Stimulated activated CD8-positive, alpha-beta memory T cell treated with anti-CD3 and anti-CD28 coated beads, Interleukin-2, amount 100 ng/mL, for 1 hour (primary cell): Measurements from ENCODE around the gene ZDHHC5.
"Not testable (repeated sequence)": the region's sequence is repeated elsewhere in the genome, so short reads cannot be mapped to it uniquely, and the experiment has no call there.

Source experiments
- DNase-seq, 2 donors: peaks; one replicate each; pipeline ENCODE4 v3.0.0-alpha.2; 2020; ENCODE audit warnings: low read depth in 2 of 2

The ZDHHC5 gene

DNA sequence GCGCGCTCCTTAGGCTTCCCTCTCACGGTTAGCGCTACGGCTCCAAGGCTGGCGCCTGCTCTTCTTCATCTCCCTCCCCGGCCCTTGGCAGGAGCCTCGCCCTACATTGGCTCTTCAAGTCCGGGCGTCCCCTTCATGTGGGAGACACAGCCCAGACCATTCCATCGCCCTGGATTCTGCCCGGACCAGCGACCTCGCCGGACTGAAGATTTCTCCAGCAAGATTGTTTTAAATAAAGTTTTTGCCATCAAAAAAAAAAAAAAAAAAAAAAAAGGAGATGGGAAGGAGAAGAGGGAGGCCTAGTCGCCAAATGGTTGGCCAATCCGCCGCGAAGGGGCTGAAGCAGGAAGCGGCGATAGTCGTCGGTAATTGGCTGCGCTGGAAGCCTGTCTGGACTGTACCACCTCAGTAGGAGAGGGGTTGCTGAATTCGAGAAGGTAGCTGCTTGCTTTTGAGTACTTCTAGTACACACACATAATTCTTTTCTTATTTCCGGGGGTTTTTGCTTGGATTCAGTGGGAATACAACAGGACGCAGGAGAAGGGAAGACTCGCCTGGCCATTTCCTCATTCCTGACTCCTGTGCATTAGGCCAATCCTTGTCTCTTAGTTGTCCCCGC, 688 bp upstream of the ZDHHC5 start:
- peak; percentile 82 to 87 for DNase-seq

DNA sequence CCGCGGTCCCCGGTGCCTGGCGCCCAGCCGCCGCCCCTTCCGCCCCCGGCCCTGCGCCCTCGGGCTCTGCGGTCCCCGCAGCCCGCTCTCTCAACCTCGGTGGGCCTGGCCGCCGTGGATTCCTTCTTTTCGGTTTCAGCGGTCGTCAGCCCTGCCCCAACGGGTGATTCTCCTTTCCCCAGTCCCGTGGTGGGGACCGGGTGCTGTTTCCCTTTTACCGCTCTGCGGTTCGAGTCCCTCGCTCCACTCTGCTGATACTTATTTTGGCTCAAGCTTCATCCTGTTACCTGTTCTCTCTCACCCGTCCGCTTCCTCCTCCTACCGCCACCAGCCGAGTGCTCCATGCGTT, 494 bp downstream of the ZDHHC5 start:
- DNase-seq, result peak in 1 of 2 donors; percentile 30

DNA sequence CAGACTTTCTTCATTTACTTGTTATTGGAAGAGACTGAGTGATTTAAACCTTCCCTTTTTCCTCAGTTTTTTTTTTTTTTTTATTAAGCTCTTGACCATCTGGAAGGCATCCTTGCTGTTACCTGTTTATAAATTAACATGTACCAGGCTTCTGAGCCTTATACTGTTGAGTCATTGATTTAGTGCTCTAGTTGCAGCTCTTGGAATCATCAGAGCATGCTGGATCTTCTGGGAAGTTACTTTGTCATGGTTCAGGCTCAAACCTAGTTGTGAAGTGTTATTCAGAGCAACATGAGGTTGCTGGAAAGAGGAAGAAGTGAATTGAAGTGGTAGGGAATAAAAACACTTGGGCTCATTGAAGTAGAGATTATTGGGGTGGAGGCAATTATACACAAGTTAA, 6.3 kb downstream of the ZDHHC5 start:
- DNase-seq, result no peak

DNA sequence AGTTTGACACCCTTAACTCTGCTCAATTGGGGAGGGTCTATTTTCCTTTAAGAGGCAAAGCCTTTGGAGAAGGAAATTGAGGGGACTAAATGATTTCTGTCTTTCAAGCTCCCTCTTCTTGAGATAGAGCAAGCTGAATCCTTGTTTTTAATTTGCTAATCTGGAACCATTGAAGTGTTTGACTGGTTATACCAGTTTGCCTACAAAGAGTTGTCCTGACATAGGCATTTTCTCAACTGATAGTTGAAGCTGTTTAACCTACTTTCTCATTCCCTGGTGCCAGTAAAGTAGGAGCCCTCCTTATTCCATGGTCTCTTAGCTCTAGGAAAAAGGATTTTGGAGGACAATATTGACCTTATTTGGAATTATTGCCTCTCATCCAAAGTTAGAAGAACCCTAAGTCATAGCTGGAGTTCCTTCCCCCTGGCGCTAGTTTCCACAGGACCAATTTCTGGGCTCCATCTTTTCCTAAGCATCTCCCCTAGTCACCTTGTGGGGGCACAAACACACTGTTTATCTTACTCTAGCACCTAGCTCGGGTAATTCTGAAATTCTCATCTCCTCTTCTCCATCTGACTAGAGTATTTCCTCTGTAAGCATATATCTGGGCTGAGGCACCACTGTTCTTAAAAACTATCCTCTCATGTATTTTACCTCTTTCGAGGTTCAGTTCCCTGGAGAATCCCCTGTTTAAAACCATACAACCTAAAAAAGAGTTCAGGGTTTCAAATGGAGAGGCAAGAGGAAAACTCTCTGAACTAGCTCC, 7.4 kb downstream of the ZDHHC5 start:
- no peak for DNase-seq

DNA sequence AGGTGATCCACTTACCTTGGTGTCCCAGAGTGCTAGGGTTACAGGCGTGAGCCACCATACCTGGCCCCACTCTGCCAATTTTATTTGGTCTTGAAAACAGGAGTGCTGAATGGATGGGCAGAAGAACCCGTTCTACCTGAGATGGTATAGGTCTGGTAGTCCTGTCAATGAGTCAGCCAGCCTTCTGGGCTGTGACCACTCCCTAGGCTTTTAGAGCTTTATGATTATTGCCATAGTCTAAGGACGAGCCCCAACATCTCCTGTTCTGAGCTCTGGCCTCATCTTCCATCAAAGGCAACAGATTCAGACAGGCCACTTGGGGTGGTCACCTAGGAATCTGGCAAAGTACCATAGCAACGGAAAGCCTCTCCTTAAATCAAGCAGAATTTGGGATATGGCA, 11.5 kb downstream of the ZDHHC5 start:
- DNase-seq, result no peak

DNA sequence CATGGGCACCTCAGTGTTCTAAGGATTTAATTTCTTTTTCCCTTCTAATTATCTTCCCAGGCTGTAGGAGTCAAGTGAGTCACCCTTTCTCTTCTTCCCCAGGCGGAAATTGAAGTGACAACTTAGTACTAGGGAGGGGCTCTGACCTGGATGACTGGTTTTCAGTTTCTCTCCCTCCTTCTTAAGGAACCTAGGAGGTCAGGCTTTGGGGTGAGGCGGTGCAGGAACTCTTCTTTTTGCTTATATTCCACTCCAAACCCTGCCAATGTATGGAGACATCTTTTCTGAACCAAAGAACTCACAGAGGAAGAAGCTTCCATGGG, 12.6 kb downstream of the ZDHHC5 start:
- no peak for DNase-seq

DNA sequence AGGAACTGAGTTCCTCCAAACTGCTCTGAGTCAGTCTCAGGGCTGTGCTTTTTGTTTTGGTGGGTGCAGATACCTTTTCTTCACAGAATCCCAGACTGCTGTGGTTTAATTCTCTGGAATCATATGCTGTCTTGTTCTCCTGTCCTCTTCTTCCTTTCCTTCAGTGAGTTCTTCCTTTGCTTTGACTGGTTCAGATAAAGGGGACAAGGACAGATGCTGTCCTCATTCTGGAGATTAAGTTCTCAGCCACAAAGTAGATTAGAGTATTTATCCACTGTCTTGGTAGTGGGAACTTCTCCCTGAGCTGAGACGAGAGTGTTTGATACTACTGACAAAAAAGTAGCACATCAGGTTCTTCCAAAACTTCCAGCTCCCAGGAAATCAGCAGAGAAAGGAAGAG, 13.3 kb downstream of the ZDHHC5 start:
- DNase-seq, result no peak

DNA sequence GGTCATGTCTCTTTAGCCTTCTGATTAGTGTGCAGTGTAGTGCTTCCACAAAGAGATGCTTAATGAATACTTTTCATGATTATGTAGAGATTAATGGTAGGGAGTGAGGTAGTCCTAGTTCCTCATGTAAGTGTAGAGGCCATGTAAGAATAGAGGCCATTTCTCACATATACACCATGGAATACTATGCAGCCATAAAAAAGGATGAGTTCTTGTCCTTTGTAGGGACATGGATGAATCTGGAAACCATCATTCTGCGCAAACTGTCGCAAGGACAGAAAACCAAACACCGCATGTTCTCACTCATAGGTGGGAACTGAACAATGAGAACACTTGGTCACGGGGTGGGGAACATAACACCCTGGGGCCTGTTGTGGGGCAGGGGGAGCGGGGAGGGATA, 22.6 kb downstream of the ZDHHC5 start:
- not testable (repeated sequence) for DNase-seq

DNA sequence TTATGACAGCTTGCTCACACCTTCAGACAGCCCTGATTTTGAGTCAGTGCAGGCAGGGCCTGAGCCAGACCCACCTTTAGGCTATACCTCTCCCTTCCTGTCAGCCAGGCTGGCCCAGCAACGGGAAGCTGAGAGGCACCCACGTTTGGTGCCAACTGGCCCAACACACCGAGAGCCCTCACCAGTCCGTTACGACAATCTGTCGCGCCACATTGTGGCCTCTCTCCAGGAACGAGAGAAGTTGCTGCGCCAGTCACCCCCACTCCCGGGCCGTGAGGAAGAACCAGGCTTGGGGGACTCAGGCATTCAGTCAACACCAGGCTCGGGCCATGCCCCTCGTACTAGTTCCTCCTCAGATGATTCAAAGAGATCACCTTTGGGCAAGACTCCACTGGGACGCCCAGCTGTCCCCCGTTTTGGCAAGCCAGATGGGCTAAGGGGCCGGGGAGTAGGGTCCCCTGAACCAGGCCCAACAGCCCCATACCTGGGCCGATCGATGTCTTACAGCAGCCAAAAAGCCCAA, 31.0 kb downstream of the ZDHHC5 start:
- no peak for DNase-seq

DNA sequence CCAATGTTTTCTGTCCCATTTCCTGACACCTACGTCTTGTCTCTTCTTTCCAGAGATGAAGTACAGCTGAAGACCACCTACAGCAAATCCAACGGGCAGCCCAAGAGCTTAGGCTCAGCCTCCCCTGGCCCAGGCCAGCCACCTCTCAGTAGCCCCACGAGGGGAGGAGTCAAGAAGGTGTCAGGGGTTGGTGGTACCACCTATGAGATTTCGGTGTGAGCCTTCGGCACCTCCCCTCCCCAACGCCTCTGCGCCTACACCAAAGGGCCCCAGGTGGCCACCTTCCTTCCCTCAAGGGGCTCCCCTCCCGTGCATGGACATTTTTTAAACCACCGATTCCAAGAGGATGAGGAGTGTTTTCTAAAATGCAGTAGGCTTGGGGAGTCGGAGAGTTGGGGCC, 31.9 kb downstream of the ZDHHC5 start:
- DNase-seq, result no peak

DNA sequence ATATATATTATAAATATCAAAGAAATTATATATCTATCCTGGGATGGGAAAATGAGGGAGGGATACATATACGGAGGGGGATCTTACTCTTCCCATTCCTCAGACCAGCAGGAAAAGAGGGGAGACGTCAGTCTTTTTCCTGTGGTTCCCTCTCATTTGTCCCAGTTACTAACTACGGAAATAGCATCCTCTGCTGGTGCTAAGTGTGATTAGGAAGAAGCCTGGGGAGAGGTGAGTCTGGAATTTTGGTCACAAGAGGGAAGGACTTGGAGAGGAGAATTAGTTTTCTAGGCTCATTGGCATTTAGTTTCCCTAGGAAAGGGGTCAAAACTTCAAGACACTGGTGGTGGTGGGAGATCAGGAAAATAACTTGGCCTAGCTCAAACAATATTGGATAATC, 32.5 kb downstream of the ZDHHC5 start:
- DNase-seq, result no peak

DNA sequence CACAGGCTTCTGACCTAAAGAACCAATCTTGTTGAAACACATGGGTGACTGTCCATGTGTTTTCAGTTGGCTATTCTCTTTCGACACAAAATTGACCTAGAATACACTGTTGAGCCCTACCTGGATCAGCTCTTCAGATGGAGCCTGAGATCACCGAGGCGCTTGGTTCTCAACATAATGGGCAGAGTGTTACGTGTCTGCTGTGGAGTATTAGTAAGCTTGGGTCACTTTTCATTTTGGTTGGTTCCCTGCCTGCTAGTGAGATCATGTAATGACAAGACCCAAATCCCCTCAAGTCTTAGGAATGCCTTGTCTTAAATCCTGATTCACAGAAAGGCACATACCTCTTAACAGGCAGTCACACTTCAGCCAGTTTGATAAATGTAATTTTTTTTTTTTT, 35.4 kb downstream of the ZDHHC5 start:
- no peak for DNase-seq

DNA sequence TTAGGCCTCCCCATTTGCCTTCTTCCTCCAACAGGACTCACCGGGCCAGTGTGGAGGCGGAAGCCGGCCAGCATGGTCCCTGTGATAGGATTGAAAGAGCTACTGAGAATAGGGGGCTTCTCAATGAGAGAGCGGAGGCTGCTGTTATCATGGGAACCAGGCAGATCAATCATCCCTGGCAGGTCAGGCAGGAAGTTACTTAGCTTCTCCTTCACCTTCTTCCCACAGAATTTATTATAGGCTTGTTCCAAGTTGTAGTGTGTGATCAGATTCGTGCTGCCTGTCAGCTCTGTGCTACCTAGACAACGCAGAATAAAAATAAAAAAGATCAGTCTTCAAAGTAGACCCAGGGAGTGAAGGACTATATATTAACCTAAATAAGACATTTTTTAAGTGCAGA, 37.0 kb downstream of the ZDHHC5 start:
- DNase-seq, result no peak

DNA sequence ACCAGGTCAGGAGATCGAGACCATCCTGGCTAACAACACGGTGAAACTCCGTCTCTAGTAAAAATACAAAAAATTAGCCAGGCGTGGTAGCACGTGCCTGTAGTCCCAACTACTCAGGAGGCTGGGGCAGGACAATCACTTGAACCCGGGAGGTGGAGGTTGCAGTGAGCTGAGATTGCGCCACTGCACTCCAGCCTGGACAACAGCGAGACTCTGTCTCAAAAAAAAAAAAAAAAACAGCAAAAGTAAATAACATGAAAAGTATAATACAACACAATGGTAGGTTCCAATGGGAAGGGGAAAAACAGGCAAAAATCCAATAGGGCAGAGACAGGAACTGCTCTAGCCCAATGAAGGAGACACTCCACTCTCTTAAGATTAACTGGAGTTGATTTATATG, 37.5 kb downstream of the ZDHHC5 start:
- not testable (repeated sequence) for DNase-seq

DNA sequence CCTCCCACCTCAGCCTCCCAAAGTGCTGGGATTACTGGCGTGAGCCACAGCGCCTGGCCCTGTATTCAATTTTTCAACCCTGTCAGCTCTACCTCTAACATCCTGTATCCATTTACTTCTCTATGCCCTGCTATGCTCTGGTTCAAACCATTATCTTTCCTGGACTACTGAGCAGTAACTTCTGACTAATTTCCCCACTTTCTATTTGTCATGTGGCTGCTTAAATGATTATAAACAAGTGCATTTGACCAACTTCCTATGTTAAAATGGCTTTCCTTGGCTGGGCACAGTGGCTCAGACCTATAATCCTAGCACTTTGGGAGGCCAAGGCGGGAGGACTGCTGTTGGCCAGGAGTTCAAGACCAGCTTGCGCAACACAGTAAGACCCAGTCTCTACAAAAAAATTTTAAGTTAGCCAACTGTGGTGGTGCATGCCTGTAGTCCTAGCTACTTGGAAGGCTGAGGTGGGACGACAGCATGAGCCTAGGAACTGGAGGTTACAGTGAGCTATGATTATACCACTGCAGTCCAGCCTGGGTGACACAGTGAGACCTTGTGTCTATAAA, 42.0 kb downstream of the ZDHHC5 start:
- DNase-seq, result no peak

DNA sequence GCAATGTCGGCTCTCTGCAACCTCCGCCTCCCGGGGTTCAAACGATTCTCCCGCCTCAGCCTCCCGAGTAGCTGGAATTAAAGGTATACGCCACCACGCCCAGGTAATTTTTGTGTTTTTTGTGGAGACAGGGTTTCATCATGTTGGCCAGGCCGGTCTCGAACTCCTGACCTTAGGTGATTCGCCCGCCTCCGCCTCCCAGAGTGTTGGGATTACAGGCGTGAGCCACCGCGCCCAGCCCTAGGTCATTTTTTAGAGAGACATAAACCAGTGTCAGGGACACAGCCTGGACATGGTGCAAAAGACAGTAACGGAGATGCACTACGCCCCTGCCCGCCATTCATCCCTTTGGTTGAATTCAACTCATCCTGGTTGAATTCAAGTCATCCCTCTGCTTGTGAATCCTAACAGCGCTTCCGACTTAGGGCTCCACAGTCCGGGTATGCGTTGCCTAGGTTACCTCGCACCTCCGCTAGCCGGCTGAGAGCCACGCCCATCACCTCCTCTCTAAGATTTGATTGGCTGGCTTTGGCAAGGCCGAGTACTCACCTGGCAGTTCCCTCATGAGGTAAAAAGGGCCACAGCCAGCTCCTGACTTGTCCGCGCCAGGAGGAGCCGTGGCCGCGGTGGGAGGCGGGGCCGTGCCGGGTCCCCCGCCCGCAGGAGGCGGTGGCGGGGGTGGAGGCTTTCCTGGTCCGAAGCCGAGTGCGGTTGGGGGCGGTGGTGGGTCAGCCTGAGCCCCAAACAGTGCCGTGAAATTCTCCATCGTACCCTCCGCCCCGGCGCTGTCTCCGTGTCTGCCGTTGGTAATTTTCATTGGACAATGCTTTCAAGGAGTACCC, 43.7 kb downstream of the ZDHHC5 start, which contains the start of gene MED19:
MED19 (minus strand) TSS at position 802 of the 842 bp plus-strand sequence; CDS start at position 766, 36 bp downstream.
- DNase-seq, result peak; percentile 50 to 56

DNA sequence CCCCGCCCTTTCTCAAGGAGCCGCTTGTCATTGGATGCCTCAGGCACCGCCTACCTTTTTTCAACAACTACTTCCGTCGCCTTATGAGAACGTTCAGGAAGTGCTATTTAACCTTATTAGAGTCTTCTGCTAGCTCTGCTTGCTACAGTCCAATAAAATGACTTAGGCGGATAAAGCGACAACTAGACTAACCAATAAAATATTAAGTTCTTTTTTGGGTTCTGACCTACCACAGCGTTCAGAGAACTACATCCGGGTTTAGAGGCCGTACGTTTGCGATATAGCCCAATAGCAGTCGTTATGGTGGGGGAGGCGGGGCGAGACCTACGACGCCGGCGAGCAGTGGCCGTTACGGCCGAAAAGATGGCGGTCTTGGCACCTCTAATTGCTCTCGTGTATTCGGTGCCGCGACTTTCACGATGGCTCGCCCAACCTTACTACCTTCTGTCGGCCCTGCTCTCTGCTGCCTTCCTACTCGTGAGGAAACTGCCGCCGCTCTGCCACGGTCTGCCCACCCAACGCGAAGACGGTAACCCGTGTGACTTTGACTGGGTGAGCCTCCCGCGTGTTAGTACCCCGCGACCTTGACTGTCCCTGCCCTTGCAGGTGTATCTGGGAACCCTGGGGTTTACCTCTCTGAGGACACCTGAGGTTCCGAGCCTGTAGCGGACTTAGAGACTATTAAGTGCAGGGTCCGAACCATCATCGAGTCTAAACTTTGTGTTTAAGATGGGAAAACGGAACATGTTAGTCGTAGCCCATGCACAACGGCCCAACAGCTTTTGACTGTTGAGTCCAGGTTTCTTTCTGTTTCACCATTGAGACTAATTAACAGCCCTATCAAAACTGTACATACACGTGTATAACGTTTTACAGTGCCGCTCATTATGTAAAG, 44.6 kb downstream of the ZDHHC5 start, which contains the start of gene TMX2:
TMX2 (plus strand) TSS at position 338 of the 895 bp plus-strand sequence; CDS start at position 364, 26 bp downstream.
- DNase-seq, result peak; percentile 71 to 82

DNA sequence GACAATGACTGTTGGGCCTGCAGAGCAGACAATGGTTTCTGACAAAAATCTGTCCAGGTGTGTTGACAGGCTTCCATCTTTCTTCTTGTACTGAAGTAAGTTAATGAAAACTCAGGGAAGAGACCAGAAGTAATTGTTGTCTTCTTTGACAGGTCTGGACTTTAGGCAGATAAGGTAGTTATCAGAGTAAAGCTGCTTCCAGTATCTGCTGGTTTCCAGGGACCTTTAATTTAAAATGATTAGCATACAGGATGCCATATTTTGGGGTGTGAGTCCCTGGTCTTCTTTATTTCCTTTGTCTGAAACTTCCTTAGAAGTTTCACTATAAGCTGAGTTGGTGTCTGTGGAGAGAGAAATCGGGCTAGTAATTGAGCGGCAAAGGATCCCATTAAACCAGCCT, 45.9 kb downstream of the ZDHHC5 start:
- DNase-seq, result no peak

DNA sequence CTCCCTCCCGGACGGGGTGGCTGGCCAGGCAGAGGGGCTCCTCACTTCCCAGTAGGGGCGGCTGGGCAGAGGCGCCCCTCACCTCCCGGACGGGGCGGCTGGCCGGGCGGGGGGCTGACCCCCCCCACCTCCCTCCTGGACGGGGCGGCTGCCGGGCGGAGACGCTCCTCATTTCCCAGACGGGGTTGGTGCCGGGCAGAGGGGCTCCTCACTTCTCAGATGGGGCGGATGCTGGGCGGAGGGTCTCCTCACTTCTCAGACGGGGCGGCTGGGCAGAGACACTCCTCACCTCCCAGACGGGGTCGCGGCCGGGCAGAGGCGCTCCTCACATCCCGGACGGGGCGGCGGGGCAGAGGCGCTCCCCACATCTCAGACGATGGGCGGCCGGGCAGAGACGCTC, 48.8 kb downstream of the ZDHHC5 start:
- not testable (repeated sequence) for DNase-seq

DNA sequence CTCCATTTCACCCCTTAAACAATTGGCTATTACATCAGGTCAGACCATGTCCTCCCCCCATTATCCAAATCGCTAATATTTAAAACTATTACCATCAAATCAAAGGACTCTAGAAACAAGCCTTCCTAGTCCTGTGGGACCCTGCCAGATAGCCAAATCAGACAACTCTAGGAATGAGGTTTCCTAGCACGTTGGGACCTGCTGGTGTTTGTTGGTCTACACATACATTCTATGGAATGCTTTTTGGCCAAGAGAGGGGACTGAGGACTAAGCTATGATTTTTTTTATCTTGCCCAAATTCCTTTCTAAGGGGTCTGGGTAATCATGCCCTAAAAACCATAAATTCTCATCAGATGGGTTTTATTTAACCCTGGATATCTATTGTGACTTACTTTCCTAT, 59.3 kb downstream of the ZDHHC5 start:
- no peak for DNase-seq

DNA sequence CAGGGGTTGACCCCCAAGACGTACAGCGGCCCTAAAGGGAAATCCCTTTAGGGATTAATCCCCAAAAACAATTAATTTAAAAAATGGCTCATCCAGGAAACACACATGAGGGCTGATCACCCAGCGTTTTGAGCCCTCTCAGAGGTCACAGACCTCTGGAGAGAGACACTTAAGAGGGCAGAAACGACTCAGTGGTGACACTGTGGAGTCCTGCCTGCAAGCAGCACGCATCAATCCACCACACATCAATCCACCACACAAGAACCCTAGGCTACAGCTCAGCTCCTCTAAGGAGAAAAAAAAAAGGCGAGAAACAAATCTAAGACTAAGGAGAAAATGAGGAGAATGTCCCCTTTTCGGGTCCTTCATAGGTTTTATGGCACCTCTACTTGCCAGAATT, 60.9 kb downstream of the ZDHHC5 start:
- no peak for DNase-seq
